ENCODE data around the gene SELENOO.

SELENOO gene

DNA sequence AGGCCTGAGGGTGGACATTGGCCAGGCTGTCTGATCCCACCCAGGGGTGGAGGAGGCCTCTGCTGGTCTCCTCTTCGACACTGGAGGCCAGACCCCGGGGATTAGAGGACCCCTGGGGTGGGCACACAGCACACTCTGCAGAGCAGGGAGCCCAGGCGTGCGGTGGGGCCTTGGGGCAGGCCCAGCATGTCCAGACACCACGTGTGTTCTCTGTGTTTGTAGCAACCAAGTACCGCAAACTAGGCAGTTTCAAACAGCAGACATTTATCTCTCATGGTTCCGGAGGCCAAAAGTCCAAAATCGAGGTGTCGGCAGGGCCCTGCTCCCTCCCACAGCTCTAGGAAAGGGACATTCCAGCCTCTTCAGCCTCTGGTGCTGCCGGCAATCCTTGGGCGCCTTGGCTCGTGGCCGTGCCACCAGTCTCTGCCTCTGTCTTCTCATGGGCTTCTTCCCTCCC lies 28.8 kb upstream of the SELENOO start:
- DNase-seq, result no peak

DNA sequence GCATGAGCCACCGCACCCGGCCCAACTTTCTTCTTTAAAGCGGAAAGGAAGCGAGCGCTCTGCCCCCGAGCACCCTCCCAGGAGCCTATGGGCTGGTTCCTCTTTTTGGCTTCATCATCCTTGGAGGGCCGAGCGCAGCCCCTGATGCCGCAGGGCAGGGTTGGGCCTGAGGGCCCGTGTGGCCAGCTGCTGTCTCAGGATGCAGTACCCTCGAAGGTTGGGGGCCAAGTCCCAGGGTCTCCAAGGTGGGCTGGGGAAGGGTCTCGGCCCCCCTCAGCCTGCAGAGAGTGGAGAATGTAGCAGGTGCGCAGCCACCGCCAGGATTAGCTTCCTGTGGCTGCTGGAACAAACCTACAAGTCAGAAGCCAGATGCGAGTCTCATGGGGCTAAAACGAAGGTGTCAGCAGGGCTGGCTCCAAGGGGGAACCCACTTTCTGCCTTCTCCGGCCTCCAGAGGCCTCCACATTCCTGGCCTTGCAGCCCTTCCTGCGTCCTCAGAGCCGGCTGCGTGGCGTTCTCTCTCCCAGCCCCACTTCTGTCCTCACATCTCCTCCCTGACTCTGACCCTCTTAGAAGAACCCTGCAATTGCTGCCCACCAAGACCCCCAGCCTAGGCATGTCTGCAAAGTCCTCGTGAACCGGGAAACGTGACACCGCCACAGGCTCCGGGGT lies 27.4 kb upstream of the SELENOO start:
- no peak for DNase-seq

DNA sequence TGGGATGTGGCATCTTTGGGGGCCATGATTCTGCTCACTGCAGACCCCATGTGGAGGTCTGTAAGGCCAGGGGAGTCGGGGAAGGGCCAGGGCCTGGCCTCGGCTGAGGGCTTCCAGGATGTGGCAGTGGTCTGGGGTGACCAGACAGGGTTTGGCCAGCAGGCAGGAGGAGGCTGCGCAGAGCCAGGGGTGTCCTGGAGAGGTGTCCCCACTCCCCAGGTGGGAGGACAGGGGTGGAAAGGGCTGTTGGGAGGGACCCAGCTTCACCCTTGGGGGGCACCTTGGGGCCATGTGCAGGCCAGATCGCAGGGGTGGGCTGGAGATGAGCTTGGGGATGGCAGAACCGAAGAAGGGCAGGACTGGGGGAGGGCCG lies 26.8 kb upstream of the SELENOO start:
- no peak for DNase-seq

DNA sequence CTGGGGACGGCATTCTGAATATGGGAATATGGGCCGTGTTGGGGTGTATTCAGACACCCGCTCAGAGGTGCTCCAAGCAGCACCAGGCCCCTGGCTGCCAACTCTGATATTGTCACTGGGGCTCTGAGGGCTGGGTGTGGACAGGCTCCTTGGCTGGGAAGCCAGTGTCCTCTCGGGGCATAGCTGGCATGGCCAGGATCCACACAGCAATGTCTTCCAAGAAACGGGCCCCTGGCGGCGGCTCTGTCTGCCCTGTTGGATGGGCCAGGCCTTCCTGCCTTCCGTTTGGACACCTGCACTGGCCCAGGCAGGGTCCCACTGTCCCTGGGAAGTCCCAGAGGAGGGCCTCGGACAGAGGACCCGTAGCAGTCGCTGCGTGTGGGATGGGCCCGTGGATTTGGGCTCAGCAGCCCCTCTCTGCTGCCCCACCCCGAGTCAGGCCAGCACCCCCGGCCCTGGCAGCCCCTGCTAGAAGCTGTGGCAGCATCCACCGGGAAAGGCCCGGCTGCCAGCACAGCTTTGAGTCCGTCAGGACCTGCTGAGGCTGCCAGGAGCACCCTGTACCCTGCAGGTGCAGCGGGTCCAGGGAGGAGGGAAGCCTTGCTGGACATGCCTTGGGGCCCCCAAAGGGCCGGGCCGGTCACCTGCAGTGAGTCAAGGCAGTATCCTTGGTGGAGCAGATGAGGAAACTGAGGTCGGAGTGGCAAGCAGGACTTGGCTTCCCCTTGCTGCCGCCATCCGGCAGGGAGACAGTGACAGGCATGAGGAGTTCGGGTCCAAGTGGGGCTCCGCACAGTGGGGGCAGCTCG lies 26.2 kb upstream of the SELENOO start:
- DNase-seq, result no peak

DNA sequence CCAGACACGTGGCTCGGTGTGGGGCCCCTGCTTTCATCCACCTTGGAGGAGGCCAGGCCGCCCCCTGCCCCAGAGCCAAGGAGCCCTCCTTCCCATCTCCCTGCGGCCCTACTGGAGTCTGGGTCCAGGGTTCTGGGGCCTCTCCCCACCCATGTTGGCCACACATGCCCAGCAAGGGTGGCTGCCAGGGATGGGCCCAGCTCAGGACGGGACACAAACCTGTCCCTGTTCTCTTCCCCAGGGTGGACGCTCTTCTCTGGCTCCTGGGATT lies 25.7 kb upstream of the SELENOO start:
- DNase-seq, result no peak

DNA sequence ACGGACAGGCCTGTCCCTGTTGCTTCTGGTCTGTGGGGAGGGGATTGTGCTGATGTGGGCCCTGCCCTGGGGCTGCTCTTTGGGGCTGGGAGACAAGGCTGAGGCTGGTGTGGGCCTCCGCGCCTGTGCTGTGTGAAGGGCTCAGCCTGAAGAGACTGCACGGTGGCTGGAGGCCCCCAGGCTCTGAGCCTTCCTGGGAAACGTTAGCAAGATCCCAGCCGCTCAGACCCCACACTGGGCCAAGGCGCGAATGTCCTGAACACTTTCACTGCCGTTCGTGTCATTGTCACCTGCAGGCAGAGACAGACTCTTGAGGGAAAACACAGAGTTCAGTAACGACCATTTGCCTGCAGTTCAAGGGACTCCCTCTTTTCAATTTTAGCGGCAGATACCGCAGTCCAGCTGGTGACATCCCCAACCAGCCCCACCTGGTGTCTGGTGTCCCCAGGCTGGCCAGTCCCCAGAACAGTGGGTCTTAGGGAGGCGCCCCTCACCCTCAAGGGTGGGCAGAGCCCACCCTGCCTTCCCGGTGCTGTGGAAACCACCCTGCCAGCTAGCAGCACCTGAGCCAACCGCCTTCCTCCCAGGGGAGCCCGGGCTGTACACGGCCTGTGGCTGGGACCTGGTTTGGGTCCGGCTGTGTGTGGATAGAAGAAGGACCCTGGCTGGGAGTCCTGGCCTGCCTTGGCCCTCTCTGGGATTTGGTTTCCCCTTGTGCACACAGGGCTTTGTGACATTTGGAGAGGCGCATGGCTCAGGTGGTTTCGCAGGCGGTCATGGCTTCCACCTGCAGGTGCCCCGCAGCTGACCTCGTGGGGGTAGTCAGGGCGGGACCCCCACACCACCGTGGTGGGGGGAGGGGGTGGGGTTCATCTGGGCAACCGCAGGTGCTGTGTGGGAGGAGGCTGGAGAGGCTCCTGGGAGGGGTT lies 24.6 kb upstream of the SELENOO start:
- DNase-seq, result no peak

DNA sequence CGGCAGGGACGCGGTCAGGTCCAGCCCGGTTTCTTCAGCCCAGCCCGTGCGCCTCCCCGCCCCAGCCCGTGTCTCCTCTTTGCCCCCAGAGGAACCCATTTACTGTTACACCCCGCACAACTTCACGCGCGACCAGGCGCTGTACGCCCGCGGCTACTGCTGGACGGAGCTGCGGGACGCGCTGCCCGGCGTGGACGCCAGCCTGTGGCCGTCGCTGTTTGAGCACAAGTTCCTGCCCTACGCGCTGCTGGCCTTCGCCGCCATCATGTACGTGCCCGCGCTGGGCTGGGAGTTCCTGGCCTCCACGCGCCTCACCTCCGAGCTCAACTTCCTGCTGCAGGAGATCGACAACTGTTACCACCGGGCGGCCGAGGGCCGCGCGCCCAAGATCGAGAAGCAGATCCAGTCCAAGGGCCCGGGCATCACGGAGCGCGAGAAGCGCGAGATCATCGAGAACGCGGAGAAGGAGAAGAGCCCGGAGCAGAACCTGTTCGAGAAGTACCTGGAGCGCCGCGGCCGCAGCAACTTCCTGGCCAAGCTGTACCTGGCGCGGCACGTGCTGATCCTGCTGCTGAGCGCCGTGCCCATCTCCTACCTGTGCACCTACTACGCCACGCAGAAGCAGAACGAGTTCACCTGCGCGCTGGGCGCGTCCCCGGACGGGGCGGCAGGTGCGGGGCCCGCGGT lies 23.8 kb upstream of the SELENOO start:
- no peak for DNase-seq

DNA sequence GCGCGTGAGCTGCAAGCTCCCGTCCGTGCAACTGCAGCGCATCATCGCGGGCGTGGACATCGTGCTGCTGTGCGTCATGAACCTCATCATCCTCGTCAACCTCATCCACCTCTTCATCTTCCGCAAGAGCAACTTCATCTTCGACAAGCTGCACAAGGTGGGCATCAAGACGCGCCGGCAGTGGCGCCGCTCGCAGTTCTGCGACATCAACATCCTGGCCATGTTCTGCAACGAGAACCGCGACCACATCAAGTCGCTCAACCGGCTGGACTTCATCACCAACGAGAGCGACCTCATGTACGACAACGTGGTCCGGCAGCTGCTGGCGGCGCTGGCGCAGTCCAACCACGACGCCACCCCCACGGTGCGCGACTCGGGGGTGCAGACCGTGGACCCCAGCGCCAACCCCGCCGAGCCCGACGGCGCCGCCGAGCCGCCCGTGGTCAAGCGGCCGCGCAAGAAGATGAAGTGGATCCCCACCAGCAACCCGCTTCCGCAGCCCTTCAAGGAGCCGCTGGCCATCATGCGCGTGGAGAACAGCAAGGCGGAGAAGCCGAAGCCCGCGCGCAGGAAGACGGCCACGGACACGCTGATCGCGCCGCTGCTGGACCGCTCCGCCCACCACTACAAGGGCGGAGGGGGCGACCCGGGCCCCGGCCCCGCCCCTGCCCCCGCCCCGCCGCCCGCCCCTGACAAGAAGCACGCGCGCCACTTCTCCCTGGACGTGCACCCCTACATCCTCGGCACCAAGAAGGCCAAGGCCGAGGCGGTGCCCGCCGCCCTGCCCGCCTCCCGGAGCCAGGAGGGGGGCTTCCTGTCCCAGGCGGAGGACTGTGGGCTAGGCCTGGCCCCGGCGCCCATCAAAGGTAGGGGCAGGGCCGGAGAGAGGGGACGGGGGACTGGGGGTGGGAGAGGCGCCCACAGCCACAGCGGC lies 23.0 kb upstream of the SELENOO start:
- DNase-seq, result no peak

DNA sequence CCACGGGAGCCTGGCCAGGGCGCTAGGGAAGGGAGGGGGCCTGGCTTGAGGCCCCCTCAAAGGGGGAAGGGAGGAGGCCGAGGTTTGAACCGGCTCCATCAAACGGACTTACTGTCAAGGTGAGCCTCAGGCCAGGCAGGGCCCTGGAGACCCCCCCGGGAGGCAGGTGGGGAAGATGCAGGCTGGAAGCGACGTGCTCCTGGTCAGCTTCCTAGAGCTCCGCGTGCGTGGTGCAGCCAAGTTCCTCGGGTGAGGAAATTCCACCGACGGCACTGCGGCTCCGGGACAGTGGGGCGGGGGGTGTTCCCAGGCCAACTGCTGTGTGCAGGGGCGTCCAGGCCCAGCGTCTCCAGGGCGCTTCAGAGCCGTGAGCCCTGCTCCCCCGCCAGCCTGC lies 22.3 kb upstream of the SELENOO start:
- no peak for DNase-seq

DNA sequence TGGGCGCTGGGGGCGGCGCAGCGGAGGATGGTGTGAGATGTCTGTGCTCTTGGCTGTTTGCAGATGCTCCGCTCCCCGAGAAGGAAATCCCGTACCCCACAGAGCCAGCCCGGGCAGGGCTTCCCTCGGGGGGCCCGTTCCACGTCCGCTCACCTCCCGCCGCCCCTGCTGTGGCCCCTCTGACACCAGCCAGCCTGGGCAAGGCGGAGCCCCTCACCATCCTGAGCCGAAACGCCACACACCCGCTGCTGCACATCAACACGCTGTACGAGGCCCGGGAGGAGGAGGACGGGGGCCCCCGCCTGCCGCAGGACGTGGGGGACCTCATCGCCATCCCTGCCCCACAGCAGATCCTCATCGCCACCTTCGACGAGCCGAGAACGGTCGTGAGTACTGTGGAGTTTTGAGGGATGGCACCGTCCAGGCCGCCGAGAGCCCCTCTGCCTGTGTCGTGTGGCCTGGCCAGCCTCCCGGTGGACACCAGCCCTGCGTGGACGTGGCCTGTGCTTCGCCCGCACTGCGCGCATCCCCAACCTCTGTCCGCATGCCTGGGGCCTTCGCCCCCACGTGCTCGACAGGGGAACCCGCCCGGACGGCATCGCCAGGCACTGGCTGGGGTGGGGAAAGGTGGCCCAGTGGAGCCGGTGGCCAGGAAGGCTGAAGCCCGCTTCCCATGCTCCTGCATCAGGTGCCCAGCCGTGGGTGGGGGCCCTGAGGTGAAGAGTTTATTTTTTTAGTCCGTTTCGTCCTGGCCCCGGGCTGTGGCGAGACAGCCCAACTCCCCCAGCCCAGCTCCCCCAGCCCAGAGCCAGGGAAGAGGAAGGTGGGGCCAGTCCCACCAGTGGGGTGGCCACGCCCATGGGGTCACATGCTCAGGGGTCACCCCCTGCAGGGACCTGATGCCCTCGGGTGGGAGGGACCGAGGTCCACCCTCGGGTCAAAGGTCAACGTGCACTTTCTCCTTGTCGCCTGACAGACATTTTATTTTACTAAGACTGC lies 21.6 kb upstream of the SELENOO start:
- no peak for DNase-seq

DNA sequence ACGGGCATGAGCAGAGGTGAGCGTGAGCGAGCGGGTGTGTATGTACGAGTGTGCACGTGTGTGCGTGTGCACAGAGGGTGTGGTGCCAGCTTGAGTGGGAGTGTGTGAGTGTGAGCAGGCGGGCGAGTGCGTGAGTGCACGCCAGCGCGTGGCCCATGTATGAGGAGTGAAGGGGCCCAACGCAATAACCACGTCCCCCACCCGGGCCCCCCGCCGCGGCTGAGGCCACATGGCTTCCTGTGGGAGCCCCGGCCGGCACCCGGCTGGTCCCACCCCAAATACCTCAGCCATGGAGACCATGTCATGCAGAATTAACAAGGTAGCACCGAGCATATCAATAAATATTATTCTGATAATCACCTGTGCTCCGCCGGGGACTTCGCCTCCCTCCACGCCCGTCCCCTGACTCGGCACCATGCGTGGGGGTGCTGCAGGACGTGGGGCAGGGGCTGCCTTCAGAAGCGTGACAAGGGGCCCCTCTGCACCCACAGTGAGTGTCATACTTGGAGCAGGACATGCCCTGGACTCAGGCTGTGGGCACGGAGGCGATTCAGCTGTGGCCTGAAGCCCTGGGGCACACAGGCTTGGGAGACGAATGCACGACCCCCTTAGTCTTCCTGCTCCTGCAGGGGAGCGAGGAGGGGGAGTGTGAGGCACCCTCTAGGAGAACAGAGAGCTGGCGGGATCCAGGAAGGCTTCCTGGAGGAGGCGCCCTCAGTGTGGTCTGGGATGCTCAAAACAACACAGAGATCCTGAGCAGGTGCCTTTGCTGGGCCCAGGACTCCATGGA lies 20.7 kb upstream of the SELENOO start:
- DNase-seq, result no peak

DNA sequence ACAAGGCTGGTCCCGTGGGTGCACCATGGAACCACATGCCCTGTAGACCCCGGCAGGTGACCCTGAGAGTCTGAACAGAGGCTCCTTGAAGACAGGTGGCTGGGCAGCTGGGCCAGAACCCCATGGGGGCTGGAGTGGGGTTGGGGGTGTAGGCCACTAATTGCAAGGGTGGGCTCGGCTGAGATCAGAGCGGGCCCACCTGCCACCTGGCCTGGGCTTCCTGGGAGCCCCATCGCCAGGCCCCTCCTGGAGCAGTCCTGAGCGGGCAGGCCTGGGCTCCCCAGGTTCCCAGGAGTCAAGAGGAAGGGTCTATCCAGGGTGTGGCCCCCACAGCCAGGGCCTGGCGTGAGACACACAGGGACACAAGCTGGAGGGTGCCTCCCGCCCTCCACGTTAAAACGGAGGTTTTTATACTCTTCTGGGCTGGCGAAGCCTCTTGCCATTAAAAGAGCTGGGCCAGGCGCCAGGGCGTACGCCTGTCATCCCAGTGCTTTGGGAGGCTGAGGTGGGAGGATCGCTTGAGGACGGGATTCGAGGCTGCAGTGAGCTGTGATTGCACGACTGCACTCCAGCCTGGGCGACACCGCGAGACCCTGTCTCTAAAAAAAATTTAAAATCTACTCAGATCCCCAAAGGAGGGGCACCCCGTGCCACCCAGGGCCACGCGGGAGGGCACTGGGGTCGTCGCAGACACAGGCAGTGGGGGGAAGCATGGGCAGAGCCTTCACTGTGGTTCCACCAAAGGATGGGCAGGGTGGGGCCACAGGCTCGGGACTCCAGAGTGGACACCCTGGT lies 19.9 kb upstream of the SELENOO start:
- no peak for DNase-seq

DNA sequence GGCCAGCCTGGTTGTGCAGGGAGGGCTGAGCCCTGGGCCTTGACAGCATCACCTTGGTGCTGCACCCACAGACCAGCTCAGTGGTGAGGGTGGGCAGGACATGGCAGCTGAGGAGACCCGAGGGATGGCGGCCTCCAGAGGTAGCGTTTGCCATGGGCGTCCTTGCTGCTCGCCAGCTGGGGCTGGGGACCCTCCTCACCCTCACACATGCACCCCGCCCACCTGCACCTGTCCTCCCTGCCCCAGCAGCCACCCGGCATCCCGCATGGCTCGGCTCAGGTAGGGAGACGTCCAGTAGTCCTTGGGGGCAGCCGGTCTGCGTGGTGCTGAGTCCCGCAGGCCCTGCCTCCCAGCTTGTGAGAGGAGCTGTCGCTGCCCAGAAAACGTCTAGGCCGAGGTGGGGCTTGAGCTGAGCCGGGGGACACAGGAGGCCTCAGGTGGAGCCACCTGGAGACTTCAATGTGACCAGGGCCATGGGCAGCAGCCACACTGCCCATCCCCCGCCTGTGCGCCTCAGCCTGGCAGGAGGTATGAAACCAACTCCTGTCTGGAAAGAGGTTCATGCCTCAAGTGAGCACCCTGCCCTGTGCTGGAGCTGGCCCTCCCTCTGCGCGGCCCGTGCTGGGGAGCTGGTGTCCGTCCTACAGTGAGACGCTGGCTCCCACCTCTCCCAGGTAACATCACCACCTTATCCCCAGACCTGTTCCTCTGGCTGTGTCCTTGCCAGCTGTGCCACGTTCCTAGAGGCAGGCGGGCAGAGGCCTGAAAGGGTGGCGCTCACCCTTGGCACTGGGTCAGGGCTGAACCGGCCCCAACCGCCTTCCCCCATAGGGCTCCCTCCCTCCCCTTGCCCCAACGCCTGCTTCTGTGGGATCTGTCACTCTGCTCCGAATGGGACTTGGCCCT lies 18.4 kb upstream of the SELENOO start:
- DNase-seq, result no peak

DNA sequence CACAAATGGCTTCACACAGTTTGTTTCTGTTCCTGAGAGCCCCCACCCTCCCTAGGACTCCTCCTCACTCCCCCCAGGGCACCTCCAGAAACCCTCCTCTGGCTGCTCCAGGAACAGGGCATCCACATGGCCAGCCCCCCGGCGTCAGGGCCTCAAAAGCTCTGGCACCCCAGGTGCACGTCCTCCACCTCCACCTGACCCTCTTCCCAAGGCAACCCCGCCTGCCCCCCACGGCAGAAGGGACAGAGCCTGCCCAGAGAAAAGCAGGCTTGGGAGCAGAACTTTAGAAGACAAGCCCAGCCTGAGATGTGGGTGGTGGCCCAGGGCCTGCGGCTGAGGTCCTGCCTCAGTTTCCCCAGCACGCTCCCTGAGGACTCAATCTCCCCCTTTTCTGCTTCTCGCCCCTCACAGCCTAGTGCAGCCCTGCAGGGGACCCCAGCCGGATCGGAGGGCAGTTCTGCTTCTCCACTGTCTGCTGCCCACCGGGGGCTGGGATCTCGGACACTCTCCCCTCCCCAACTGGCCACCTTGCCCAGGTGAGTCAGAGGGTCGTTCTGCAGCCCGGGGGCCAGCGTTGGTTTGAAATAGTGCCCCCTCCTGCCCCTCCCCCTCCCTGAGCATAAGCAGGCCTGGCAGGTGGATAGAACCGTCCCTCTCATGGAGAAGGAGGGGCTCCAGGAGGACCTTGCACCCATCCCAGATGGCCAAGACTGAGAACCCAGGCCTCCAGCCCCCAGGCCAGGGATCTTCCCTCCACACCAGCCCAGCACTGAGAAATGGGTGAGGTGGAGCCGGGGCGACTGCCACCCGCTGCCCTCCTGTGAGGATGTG lies 17.5 kb upstream of the SELENOO start:
- DNase-seq, result no peak

DNA sequence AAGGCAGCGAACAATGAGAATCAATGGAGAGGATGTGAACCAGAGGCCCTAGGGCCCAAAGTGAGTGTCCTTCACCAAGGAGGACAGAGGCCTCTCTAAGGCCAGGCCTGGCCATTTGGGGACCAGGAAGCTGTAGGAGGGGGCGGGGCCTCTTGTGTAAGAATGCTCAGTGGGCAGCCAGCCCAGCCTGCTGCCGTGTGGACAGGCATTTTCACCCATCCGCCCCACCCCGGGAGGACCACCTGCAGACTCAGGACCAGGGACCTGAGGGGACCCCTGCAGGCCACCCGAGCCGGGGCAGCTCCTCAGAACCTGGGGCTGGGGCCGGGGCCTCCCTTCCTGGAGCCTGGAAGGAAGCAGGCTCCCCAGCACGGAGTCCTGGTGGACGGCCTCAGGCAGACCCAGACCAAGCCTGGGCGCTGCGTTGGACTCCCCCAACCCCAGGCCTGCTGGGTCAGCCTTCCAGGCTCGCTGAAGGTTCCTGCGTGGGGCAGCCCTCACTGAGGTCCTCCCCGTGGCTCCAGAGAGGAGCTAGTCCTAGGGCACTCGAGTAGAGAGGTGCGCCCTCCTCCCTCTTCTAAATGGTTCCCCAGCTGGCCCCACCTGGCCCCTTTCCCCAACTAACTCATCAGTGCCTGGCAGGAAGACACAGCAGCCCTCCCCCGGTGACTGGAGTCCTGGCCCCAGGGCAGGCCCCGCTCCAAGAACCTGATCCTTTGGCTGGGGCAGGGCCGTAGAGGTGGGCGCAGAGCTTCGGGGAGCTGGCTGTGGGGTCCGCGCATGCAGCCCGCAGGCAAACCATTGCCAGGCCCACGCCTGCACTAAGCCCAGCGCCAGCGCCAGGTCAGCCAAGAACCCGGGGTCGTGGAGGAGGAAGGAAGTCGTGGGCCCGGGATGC lies 16.6 kb upstream of the SELENOO start:
- DNase-seq, result peak; percentile 36

DNA sequence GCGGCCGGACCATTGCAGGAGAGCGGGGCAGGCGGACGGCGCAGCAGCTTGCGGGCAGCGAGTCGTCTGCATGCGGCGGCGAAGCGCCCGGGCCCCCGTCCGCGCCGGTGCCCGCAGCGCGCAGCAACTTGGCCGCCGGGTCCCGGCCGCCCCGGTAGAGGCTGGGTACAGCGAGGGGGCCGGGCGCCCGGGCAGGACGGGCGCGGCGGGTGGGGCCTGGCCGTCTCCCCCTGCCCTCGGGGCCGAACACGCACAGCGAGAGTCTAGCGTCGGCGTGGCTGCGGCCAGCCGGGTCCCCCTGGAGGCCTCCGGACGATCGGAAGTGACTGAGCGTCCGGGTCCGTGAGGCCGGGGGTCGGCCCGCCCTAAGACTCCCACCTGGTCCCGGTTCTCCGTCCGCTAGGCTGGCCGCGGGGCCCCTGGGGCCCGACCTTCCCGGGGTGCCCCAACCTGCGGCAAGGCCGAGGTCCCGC lies 15.9 kb upstream of the SELENOO start:
- no peak for DNase-seq
